Measurements from ENCODE around the gene CIRBP.
"Not testable (repeated sequence)": the region's sequence is repeated elsewhere in the genome, so short reads cannot be mapped to it uniquely, and the experiment has no call there.

CIRBP gene

DNA sequence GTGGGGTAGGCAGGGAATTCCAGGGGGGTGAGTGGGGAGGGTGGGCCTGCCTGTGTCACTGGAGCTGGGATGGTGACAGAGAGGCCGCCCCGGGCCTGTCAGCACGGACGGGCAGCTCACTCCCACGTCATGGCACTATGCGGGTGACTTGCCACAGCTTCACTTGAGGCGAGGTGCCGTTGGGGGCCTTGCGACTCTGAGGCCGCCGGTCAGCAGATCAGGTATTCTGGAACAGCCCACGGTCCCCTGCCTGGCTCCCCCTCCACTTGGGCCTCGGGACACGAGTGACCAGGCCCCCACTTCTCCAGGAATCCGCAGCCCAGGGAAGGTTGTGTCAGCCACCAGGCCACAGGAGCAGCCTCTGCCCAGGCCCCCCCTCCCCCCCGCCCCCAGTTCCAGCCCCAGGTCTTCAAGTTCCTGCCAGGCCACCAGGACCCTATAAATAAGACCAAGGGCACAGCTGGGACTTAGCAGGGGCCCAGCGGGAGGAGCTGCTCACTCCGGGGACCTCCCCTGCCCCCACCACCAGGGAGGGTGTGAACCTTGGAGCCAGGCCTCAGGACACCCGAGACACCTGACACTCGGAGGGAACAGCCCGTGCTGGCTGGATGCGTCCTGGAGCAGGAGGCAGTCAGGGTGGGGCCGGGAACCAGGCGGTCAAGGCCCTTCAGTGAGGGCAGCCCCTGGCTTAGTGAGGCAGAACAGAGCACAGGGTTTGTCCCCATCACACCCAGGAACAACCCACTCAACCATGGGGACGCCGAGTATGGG is 23.5 kb upstream of the CIRBP start:
- no peak for DNase-seq

DNA sequence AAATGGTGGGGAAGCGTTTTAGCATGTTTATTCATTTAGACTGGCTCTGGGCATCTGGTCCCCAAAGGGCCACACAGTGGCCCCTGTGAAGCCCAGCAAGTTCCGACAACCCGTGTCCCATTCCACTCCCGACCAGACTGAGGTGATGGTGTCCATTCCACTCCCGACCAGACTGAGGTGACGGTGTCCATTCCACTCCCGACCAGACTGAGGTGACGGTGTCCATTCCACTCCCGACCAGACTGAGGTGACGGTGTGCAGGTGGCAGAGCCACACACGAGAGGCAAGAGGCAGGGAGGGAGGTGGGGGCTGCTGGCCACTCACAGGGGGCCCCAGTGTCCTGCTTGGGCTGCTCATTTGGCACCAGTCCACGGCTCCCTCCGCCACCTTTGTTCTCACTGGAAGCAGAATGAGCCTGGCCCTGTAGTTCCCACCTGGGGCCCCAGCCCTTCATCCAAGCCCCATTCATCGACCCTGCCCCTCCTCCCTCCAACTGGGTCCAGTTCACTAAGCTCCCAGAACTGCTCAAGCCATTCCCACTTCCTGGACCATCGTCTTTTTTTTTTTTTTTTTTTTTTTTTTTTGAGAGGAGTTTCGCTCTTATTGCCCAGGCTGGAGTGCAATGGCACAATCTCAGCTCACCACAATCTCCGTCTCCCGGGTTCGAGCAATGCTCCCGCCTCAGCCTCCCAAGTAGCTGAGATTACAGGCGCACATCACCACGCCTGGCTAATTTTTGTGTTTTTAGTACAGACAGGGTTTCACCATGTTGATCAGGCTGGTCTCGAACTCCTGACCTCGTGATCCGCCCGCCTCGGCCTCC is 22.7 kb upstream of the CIRBP start:
- DNase-seq = not testable (repeated sequence)

DNA sequence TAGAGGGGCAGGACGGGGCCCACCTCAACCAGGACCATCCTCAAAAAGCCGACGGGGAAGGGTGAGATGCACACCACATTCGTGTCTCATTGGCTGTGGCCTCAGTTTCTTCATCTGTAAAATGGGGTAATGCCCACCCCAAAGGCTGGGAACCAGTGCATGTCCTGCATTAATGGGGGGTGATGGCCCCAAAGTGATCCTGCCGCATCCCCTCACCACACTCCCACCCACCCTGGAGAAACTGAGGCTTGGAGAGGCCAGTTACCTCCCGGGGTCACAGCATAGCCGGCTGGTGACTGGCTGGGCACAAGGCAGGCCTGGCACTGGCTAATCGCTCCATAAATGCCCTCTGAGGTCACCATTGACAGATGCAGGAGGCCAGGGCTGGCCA is 21.4 kb upstream of the CIRBP start:
- DNase-seq = no peak

DNA sequence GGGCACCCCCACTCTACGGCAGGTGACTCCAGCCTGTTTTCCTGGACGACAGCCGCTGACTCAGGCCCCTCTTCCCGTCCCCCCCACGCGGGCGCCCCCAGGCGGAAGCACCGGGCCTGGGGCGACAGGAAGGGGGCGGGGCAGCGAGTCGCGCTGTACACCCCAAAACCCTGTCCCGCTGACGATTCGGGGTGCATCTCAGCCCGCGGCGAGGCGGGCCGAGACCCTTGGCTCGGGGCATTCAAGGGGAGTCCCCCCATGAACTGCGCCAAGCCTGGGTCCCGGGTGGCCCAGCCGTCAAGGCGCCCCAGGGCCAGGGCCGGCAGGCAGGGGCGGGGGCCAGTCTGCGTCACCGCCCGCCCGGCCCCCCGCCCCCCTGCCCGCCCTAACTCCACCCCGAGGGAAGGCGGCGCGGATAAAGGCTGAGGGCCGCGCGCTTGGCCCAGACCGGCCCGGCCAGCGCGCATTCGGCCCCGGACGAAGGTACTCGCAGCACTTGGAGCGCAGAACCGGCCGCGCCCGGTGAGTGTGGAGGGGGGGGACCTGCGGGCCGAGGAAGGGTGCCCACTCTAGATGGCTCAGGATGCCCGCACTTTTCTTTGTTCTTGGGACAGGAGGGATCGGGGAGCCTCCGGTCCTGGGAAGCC is 20.9 kb upstream of the CIRBP start, which contains the start of gene MIDN:
Gene MIDN (plus strand): TSS at position 445 of the 647 bp plus-strand sequence. CDS start 1,714 bp downstream, outside the sequence.
- DNase-seq = peak; percentile 48 to 58

DNA sequence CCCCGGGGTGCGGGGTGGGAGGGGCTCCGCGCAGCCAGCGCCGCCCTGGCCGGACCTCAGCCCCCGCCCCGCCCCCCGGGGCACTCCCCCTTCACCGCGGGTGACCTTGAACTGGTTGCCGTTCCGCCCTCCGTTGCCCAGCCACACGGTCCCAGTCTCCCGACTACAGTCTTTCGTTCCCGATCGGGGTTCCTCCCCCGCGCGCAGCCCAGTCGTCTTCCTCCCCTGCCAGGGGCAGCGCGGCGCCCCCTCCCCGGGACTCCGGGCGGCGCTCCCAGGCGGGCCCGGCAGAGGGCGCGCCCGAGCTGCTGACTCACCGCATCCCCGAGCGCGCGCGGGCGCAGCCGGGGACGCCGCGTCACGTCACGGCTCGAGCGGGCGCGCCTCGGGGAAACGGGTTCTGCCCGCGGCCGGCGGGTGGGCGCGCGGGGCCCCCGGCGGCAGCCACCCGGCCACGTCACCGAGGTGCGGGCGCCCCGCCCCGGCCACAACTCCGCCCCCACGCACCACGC is 20.3 kb upstream of the CIRBP start:
- peak; percentile 74 to 80 for DNase-seq

DNA sequence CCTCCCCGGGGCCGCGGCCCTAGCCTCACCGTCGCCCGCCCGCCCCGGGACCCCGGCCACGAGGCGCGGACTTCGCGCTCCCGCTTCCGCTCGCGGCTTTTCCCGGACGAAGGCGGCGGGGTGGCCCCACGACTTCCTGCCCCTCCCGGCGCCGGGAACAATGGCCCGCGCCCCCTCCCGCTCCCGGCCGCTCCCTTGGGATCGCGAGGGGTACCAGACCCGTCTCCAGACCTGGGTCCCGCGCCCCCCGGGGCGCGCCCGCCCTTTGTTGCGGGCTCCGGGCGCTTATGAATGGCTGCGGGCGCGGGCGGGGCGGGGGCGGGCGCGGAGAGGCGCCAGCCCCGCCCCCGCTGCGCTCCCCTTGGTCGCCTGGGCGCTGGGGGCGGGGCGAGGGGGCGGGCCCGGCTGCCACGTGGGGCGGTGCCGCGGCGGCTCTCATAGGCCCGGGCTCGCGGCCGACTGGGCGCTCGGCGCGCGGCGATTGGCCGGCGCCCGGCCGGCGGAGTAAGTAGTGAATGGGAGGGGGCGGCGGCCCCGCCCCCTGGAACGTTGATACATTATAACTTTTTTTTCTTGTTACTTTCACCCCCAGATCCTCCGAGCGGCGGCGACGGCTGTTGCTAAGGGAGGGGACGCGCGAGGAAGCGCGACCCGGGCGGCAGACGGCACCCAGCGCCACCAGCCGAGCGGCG is 19.7 kb upstream of the CIRBP start:
- peak; percentile 95 to 96 for DNase-seq

DNA sequence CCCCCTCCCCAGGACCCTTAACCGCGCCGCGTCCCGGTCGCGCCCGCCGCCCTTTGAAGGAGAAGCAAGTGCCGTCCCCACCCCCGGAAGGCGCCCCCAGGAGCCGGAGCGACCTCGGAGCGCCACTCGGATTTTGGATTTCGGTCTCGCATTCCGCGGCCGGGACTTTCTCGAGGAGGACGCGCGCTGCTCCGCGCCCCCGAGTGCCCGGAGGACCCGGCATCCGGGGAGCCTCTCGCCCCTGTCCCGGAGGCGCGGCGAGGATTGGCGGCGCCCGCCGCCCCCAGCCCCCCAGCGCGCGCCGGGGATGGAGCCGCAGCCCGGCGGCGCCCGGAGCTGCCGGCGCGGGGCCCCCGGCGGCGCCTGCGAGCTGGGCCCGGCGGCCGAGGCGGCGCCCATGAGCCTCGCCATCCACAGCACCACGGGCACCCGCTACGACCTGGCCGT is 19.1 kb upstream of the CIRBP start:
- no peak for DNase-seq

DNA sequence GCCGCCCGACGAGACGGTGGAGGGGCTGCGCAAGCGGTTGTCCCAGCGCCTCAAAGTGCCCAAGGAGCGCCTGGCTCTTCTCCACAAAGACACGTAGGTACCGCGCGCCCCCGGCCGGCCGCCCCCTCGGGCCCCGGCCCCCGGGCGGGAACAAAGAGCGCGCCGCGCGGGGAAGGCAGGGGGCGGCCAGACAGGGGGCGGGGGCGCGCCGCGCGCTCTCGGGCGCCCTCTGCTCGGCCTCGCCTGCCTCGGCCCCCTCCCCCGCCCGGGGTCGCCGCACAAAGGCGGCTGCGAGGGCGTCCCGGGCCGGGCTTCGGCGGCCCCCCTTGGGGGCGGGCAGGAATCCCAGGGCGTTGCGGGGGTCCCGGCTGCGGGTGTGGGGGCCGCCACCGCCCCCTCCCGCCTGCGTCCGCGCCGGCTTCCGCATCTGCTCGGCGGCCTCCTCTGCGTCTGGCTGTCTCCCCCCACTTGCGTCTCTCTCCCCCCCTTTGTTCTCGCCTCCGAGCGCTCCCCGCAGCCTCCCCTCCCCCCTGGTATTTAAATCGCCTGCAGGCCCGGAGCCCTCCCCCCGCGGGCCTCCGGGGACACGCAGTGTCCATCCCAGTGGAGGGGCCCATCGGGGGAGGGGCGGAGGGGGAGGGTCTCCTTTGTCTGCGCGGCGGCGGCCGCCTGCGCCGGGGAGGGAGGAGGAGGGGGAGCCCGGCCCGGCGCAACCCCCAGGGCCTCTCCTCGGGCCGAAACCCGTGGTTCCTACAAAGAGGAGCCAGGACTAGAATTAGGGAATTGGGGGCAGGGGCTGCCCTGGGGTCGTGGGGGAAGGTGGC is 18.5 kb upstream of the CIRBP start:
- DNase-seq = peak in 1 of 2 experiments; percentile 47

DNA sequence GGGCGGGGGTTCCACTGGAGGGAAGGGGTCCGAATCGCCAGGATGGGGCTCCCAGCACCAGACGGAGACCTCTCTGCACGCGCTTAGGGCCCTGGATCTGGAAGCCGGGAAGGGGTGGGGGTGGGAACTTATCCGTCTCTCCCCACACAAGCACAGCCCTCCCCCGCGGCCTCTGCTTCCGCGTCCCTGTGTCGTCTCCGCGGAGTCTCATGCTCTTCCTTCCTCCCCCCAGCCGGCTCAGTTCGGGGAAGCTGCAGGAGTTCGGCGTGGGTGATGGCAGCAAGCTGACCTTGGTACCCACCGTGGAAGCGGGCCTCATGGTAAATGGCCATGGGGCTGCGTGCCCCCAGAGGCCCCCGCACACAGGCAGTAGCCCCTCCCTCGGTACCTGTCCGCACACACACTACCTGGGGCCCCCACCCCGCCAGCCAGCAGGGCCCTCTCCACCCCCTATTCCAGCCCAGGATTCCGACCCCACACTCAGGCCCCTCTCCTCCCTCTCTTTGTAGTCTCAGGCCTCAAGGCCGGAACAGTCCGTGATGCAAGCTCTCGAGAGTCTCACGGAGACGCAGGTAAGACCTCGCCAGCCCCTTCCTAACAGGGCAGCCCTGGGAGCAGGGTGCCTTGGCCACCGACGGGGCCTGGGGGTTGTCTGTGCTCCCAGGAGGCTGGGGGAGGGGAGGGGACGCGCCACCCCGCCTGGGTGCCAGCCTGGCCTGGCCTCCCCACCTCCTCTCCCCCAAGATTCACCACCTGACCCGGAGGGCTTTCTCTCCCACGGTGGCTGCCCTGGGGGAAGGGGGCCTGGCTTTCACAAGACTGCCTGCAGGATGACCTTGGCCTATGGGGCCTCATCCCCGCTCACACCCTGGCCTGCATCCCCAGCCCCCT is 17.6 kb upstream of the CIRBP start:
- DNase-seq = peak; percentile 53 to 60

DNA sequence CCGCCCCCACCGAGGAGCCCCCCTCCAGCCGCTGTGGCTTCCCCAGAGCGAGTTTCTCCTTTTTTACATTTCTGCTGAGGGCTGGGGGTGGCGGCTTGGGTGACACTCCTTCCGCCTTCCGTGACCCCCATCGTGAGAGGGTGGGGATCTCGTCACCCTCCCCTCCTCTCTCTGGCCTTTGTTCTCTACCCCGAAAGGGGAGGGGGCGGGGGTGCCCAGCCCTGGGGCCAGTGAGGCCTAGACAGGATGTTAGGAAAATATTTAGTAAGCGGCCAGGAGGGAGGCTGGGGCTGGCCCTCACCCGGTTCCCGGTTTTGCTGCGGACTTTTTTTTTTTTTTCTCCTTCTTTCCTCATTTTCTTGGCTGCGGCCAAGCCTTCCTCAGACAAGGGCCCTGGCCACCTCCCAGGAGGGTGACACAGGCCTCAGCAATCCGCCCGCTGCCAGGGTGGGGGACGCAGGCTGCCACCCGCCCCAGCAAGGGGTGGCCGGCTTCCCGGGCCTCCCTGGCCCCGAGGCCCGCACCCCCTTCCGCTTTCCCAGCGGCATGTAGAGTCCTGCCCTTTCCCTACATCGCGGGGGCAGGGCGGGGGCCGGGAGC is 16.8 kb upstream of the CIRBP start:
- no peak for DNase-seq

DNA sequence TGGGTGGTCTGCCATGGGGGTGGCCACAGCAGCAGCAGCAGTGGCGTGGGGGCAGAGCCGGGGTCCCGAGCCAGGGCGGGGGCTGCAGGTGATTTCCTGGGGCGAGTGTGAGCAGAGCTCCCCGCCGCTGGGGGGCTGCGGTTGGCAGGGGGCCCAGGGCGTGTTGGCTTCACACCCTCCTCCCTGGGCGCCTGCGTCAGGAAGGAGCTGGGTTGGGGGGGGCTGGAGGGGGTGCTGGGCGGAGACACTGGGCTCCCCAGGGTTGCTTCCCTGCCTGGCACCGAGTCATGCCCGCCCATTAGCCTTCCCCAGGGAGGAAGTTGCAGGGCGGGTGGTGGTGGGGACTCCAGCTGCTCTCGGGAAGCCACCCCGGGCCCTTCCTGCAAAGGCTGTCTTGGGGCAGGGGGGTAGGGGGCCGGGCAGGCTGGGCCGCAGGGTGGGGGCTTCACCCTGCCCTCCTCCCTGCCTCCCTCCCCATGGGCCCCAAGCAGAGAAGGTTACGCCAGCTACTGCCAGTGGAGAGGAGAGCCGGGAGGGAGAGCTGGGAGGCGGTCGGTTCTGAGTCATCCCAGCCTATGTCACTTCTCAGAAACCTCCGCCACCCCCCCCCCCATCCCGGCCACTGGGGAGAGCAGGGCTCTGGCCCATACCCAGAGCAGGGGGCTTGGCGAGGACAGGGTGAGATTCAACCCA is 16.2 kb upstream of the CIRBP start:
- peak; percentile 60 to 64 for DNase-seq

DNA sequence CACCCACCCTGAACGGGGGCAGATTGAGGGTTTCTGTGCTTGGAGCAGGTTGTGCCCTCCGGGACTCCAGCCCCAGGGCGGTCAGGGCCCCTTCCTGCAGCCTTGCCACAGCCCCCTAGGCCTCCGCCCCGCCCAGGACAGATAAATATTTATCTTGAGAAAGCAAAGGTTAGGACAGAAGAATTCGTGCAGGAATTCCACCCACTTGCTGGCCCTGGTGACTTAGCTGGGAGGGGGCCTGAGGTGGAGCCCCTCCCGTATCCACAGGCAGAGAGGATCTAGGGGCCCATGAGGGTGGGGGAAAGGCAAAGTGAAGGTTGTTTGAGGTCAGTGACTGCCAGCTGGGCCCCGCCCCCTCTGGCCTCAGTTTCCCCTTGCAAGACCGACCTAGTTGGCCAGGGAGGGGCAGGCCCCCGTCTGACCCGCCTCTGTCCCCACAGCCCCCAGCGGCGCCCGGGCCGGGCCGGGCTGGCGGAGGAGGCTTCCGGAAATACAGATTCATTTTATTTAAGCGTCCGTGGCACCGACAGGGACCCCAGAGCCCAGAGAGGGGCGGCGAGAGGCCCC is 15.5 kb upstream of the CIRBP start:
- no peak for DNase-seq

DNA sequence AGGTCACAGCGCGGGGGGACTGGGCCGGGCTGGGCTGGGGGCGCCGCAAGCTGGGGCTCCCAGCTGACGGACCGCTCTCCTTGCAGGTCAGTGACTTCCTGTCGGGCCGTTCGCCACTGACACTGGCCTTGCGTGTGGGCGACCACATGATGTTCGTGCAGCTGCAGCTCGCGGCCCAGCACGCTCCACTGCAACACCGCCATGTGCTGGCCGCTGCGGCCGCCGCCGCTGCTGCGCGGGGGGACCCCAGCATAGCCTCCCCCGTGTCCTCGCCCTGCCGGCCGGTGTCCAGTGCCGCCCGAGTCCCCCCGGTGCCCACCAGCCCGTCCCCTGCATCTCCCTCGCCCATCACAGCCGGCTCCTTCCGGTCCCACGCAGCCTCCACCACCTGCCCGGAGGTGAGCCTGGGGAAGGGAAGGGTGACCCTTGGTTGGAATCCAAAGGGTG is 15.0 kb upstream of the CIRBP start:
- DNase-seq = no peak

DNA sequence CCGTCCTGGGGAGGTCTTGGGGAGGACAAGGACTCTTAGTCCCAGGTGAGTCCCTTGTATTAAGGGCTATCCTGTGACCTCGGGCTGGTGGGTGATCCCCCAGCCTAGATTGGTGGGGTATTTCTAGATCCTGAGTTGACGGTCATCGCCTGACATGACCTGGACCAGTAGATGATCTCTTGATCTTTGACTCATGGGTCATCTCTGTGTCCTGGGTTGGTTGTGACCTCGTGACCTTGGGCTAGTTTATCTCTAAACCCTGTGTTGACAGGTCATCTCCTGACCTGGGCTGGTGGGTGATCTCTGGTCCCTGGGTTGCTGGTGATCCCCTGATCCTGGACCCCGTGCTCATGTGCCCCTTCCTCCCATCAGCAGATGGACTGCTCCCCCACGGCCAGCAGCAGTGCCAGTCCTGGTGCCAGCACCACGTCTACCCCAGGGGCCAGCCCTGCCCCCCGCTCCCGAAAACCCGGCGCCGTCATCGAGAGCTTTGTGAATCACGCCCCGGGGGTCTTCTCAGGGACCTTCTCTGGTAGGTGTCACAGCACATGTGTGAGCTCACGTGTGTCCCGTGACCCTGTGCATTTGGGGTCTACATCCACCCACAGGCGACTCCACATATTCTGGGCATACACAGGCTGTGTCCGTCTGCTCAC is 14.5 kb upstream of the CIRBP start:
- no peak for DNase-seq

DNA sequence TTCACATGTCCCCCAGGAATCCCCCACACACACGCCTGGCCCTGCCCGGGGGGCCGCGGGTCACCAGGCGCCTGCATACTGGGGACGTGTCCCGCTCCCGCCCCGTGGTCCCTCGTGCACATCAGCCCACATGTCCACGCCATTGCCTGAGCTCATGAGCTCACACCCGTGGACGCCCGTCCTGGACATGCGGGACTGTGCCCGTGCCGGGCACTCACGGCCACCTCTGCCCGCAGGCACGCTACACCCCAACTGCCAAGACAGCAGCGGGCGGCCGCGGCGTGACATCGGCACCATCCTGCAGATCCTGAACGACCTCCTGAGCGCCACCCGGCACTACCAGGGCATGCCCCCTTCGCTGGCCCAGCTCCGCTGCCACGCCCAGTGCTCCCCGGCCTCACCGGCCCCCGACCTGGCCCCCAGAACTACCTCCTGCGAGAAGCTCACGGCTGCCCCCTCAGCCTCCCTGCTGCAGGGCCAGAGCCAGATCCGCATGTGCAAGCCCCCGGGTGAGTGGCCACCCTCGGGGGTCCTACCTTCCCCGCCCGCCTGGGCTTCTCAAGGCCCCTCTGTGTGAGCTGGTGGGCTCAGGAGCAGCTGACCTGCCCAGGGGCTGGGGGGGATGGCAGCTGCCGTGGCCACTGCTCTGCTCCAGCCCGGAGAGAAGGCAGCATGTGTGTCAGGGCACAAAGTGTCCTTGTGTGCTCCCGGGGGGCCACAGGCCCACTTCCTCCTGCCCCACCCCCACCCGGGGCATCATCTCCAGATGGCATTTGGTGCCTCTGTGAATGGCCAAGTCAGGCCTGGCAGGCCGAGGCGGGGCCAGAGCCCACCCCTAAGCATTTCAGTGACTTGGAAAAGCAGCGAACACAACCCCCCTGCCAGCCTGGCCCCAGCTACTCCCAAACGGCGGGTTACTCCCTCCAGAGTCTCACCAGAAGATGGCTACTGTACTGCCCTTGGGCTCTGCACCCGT is 13.7 kb upstream of the CIRBP start:
- no peak for DNase-seq

DNA sequence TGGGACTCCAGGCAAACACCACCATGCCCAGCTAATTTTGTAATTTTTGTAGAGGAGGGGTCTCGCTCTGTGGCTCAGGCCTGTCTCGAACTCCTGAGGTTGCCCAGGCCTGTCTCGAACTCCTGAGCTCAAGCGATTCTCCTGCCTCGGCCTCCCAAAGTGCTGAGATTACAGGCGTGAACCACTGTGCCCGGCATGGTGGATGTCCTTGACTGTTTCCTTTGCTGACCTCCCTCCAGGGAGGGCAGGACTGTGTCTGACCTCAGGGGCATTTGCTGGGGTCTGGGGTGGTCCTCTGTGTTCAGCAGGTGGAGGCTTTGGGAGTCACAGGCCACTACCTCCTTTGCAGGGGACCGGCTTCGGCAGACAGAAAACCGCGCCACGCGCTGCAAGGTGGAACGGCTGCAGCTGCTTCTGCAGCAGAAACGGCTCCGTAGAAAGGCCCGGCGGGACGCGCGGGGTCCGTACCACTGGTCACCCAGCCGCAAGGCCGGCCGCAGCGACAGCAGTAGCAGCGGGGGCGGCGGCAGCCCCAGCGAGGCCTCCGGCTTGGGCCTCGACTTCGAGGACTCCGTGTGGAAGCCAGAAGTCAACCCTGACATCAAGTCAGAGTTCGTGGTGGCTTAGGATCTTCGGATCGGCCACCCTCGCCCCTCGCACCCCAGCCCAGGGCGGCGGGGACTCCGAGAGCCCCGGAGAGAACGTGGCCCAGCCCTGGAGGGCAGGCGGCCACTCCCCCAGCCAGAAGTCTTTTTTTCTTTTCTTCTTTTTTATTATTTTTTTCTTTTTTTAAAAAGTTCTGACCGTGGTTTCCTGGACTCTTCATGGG is 12.3 kb upstream of the CIRBP start:
- DNase-seq = no peak
